Inferior parietal cortex (tissue), 1 donor: ENCODE data around the gene SMC6.

Source experiments
- DNase-seq: peaks from one replicate; pipeline ENCODE4 v3.0.0-alpha.2; 2016; ENCODE audit errors: extremely low spot score

SMC6 gene

GRCh38 chr2:17765398-17765797 lies 11.8 kb upstream of the SMC6 start:
- no peak for DNase-seq

DNA sequence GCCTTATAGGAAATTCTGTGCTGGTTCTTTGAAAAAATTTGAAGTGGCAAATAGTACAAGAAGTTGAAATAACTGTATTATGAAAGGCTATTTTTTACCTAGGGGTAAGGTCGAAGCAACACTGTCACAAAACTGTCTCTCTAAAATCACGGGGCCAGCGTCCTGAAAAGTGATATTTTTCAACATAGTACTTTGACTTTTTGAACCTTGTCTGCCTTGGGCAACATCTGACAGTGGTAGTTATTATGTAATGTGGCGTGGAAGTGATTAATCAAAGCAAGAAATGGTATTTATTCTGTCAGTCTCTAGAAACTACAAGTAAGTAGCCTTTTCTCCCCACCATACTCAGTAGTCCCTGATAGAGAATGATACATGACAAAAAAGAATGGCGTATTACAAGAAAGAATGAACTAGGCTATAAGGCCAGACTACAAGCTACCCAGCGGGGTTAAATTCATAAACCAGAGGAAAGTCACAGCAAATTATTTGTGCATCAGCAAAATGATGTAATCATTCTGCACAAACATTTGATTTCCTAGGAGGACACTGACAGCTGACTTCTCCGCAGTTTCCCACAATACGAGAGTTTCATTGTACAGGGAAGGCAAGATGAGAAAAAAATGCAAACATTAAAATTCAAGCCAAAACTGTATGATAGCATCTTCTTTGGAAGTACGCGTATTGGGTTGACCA lies 10.2 kb upstream of the SMC6 start:
- no peak for DNase-seq

DNA sequence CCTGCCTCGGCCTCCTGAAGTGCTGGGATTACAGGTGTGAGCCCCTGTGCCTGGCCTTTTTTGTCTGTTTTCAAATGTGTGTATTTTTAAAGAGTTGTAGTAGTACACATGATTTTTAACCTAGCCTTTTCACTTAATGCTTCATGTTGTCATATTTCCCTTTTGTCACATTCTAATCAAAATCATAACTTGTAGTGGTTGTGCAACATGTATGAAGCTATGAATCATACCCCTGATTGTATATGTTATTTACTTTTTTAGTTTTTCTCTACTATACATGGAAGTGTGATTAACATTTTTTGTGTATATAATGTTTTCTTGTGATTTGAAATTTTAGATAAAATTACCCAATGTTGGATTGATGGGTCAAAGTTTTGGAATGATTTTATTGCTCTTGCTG lies 8.8 kb upstream of the SMC6 start:
- no peak for DNase-seq

DNA sequence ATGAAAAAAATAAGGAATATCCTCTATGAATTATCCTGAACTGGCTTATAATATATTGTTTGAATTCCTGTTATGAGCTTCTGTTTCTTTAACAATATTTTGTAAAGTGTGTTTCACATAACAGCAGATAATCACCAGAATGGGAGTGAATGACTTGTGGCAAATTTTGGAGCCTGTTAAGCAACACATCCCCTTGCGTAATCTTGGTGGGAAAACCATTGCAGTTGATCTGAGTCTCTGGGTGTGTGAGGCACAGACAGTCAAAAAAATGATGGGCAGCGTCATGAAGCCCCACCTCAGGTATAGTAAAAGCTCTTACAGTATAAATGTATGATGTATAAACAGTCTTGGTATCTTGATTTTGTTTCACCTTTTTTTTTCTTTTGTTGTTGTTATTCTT lies 6.2 kb upstream of the SMC6 start:
- no peak for DNase-seq

- no peak for DNase-seq
These were observed 4.5 kb upstream of the SMC6 start for GRCh38 chr2:17758118-17758517.

DNA sequence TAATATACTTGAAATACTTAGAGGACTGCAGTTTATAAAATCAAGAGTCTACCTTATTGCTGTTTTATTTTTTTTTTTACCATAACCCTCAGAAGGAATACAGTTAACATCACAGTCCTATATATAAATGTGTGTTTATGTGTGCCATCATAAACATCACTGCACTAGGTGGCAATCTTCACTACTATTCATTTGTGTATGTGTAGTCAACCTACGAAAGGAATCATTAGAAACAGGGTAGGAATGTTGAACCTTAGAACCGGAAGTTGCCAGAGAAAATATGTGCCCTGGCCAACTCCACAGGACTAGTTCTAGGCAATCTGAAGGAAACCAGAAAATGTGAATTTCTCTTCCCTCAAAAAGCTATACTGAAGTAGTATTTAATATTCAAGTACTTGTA lies 3.7 kb upstream of the SMC6 start:
- no peak for DNase-seq

DNA sequence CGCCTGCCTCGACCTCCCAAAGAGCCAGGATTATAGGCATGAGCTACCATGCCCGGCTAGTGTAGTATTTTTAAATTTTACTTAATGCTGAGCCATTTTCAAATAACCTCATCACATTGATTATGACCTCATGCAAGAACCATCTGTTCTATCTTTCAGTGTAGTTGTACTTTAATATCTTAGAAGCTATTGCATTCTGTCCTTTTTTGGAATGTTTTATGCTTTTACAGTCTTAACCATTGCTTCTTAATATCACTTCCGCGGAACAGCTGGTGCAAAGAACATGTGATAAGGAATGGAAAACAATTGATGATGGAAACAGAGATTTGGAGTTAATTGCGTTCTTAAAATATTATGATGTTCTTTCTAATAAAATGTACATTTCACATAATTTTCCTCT lies 3.1 kb upstream of the SMC6 start:
- DNase-seq: no peak

GRCh38 chr2:17754773-17755425 lies 1.3 kb upstream of the SMC6 start:
- DNase-seq: no peak

- DNase-seq: peak; percentile 38
These were observed 463 bp downstream of the SMC6 start for GRCh38 chr2:17752892-17753802.

GRCh38 chr2:17752246-17752645 lies 1.4 kb downstream of the SMC6 start:
- no peak for DNase-seq

DNA sequence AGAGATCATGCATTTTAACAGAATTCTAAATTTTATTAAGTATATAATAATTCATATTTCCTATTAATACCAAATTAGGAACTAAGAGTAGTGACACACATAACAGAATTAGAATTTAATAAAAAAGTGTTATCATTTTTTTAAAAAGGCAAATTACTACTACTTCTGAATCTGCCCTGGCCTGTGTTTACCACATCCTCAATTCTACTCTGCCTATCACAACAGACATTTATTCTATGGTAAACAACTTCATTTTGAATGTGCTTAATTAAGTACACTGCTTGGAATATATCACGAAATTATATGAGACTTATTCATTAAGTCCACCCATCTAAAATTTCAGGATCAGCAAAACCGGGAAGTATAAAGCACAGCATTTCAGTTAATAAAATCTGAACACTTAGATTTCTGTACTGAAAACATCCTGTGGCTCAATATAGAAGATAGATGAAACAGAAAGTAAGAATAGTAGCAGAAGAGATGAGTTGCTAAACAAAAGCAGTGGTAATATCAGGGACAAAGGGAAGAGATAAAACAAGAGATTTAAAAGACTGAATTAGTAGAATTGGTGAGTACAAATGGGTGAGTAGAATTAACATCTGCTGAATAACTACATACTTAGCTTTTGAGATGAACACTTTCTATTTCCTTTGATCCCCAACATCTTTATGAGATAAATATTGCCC lies 3.7 kb downstream of the SMC6 start:
- no peak for DNase-seq

GRCh38 chr2:17748745-17749144 lies 4.9 kb downstream of the SMC6 start:
- DNase-seq: no peak

- no peak for DNase-seq
These were observed 5.7 kb downstream of the SMC6 start for GRCh38 chr2:17747684-17748452.

- DNase-seq: no peak
These were observed 13.4 kb downstream of the SMC6 start for GRCh38 chr2:17740203-17740602.

GRCh38 chr2:17736989-17737388 lies 16.6 kb downstream of the SMC6 start:
- no peak for DNase-seq

DNA sequence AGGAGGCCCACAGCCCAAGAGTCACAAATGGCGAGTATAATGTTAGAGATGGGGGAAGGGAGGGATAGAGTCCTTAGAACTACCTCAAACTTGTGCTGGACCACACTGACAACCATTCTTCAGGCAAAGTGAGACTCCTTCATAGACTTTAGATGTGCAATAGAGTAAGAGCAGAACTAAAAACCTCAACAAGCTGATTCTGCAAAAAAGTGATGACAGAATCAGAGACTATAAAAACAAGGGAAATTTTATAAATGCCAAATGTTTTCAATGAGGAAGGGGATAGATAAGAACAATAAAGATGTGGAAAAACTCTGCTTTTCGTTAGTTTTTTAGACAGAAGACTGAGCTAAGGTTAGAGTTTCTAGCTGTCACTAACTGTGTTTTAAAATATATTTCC lies 17.7 kb downstream of the SMC6 start:
- DNase-seq: no peak

GRCh38 chr2:17733599-17733998 lies 20.0 kb downstream of the SMC6 start:
- DNase-seq: no peak

GRCh38 chr2:17729880-17730279 lies 23.7 kb downstream of the SMC6 start:
- no peak for DNase-seq

DNA sequence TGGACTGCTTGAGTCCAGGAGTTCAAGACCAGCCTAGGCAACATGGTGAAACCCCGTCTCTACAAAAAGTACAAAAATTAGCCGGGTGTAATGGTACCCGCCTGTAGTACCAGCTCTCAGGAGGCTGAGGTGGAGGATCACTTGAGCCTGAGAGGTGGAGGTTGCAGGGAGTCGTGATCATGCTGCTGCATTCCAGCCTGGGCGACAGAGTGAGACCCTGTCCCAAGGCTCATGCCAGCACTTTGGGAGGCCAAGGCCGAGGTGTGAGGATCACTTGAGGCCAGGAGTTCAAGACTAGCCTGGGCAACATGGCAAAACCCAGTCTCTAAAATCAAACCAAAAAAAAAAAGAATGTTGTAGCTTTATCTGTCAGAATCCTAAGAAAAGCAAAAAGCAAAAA lies 25.4 kb downstream of the SMC6 start:
- no peak for DNase-seq

- DNase-seq: peak; percentile 30
These were observed 33.8 kb downstream of the SMC6 start for GRCh38 chr2:17719562-17720371.
